Psoas muscle (tissue), 8 donors: ENCODE measurements around the gene GTF2F2. TPM values are rescaled to one million over a fixed set of nuclear protein-coding genes. Genes with fewer than 3 reads are reported as not detected.

ENCODE experiments used
- ATAC-seq, 4 donors: fragments of 200-7000 bp; cut with Tn5 transposase; one replicate each; pipeline ENCODE4 v1.9.1; 2020; ENCODE audit warnings: moderate library complexity in 3 of 4, mild to moderate bottlenecking in 2 of 4
- DNase-seq, 2 donors: peaks; one replicate each; pipeline ENCODE4 v3.0.0-alpha.2; 2020
- H3K27ac ChIP-seq: fragments of 200-600 bp; one replicate; pipeline ENCODE4 v1.8.0; 2022
- H3K27me3 ChIP-seq, 3 donors: fragments of 200-600 bp in 1 of 3; one replicate each; pipeline versions ENCODE4 v1.6.1 to v1.8.0; 2013 to 2022; ENCODE audit warnings: low read length in 2 of 3, mild to moderate bottlenecking in 2 of 3, moderate library complexity in 1 of 3; ENCODE audit not compliant: insufficient read depth in 3 of 3
- H3K36me3 ChIP-seq, 2 donors: fragments of 200-600 bp in 1 of 2; one replicate each; pipeline versions ENCODE4 v1.6.1 to v1.8.0; 2013 to 2022; ENCODE audit warnings: low read depth in 1 of 2, mild to moderate bottlenecking in 1 of 2, moderate library complexity in 1 of 2; ENCODE audit not compliant: insufficient read depth in 1 of 2
- H3K4me1 ChIP-seq: fragments of 200-600 bp; one replicate; pipeline ENCODE4 v1.8.0; 2022
- H3K4me3 ChIP-seq: fragments of 200-600 bp; one replicate; pipeline ENCODE4 v1.8.0; 2022; ENCODE audit warnings: mild to moderate bottlenecking
- H3K9me3 ChIP-seq: fragments of 200-600 bp; one replicate; pipeline ENCODE4 v1.8.0; 2022
- WGBS, 3 donors: extraction: QIAGEN DNeasy Blood & Tissue Kit; methylation state at CpG; one replicate each; pipeline versions ENCODE4 v1.1.6 to v1.1.7; 2013; 5-methylcytosine and 5-hydroxymethylcytosine counted together
- intact Hi-C, 2 donors: fragments of 100-400 bp; cut with DNase I; formaldehyde crosslinking; loops; one replicate each; pipeline versions ENCODE4 v1.11.0 to v1.14.2; 2022
- polyA plus RNA-seq, 3 donors: library from polyadenylated mRNA; stranded (reverse); fragments of 200-250 nt; gene quantifications; one replicate each; pipeline ENCODE4 v1.2.3, GENCODE V29; 2013
- total RNA-seq, 4 donors: library from RNA; stranded (reverse); fragmentation: NEBNext Ultra II Directional in 2 of 4; extraction: Animal tissue kit (Norgen Biotek cat#: 25700) in 2 of 4; gene quantifications; one replicate each; pipeline versions ENCODE4 v1.2.1 to v1.2.4, GENCODE V29; 2021 to 2023
- TF ChIP-seq, protein P1 (sequence below): fragments of 200-600 bp; IDR thresholded peaks from one replicate; pipeline ENCODE4 v1.8.0; 2022; ENCODE audit warnings: antibody characterized with exemption
- donor health status: healthy with polysubstance abuse.
- donor health status: DM: no; HTN: no; CAD: no; lungs with moderate emphysema.
- donor health status: Bipolar disorder and iron deficiency.
- donor health status: healthy.
- donor health status: DM: yes; HTN: yes; CAD: no.
- donor health status: DM: no; HTN: no; CAD: no.
- donor health status: DM: no; HTN: no; CAD: no.
- donor health status: DM: yes; HTN: yes; CAD: no.

Gene GTF2F2
- total and polyA plus RNA-seq, 7 donors = 12.9 to 23.5 (median 19.2) TPM

DNA sequence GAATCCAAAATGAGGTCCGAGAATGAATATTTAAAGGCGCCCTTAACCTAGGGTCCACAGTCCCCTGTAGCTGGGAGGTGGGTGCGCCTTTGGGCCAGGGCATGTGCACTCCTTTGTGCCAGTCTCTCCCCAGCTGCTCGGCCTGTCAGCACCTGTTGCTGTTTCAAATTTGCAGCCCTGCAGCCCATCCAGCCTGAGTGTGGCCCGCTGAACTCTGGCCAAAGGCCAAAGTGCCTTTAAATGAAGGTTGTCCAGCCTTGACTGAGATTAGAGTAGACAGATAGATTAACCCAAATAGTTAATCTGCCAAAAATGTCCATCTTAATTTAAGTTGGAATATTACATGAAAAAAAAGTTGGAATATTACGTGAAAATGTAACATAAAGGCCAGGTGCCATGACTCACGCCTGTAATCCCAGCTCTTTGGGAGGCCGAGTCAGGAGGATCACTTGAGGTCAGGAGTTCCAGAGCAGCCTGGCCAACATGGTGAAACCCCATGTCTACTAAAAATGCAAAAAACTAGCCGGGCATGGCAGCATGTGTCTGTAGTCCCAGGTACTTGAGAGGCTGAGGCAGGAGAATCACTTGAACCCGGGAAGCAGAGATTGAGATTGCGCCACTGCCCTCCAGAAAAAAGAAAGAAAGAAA, 195.3 kb downstream of the GTF2F2 start:
- no peaks in the 10 kb centered on the region for H3K36me3 ChIP-seq
- no peaks in the 10 kb centered on the region for H3K4me1 ChIP-seq
- DNase-seq = no peak
- ATAC-seq = peak in 1 of 4 donors; percentile 34
- no peaks in the 10 kb centered on the region for H3K9me3 ChIP-seq
- intact Hi-C loops = no loop called here
- no peaks in the 10 kb centered on the region for H3K27me3 ChIP-seq
- no peak overlapping the region for H3K4me3 ChIP-seq
- 60 to 68% (median 61%) methylated on average over 11 of the region's 11 CpGs for WGBS, 3 donors
- TF ChIP-seq, protein P1, sequence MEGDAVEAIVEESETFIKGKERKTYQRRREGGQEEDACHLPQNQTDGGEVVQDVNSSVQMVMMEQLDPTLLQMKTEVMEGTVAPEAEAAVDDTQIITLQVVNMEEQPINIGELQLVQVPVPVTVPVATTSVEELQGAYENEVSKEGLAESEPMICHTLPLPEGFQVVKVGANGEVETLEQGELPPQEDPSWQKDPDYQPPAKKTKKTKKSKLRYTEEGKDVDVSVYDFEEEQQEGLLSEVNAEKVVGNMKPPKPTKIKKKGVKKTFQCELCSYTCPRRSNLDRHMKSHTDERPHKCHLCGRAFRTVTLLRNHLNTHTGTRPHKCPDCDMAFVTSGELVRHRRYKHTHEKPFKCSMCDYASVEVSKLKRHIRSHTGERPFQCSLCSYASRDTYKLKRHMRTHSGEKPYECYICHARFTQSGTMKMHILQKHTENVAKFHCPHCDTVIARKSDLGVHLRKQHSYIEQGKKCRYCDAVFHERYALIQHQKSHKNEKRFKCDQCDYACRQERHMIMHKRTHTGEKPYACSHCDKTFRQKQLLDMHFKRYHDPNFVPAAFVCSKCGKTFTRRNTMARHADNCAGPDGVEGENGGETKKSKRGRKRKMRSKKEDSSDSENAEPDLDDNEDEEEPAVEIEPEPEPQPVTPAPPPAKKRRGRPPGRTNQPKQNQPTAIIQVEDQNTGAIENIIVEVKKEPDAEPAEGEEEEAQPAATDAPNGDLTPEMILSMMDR = no peak
- H3K27ac ChIP-seq = no peak overlapping the region

DNA sequence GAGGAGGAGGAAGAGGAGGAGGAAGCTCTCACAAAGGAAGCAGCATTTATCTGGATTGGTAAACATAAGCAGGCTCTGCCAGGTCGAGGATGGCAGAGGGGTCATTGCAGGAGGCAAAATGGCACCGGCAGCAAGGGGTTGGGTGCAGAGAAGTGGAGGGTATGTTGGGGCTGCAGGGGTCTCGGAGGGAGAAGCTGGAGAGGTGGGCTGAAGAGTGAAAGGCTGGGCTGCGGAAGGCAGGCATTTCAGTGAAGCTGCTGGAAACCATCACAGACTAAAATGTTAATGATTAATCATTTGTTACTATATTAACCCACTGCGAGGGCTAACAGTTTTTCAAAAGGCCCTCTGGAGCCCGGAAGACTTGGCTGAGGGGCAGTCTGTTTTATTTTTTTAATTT, 196.0 kb downstream of the GTF2F2 start:
- no peaks in the 10 kb centered on the region for H3K27me3 ChIP-seq
- DNase-seq (no peak), ATAC-seq (no peak)
- no peak overlapping the region for H3K4me3 ChIP-seq
- intact Hi-C loops = no loop called here
- TF ChIP-seq, protein P1 = no peak
- H3K36me3 ChIP-seq = no peaks in the 10 kb centered on the region
- no peak overlapping the region for H3K27ac ChIP-seq
- H3K9me3 ChIP-seq = no peaks in the 10 kb centered on the region
- 75 to 84% (median 80%) methylated on average over 6 of the region's 6 CpGs for WGBS, 3 donors
- no peaks in the 10 kb centered on the region for H3K4me1 ChIP-seq

DNA sequence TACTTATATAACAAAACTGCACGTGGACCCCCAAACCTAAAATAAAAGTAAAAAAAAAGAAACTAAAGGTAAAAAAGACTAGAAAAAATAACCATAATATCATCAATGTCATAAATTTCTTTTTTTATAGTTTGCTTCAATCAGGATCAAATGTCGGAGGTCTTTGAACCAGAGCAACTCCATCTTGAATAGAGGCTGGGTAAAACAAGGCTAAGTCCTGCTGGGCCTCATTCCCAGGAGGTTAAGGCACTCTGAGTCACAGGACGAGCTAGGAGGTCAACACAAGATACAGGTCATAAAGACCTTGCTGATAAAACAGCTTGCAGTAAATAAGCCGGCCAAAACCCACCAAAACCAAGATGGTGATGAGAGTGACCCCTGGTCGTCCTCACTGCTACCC, 196.7 kb downstream of the GTF2F2 start:
- intact Hi-C loops = no loop called here
- DNase-seq = no peak
- no peak for ATAC-seq
- Histone ChIP-seq H3K27ac (no peak overlapping the region), H3K9me3 (no peaks in the 10 kb centered on the region), H3K4me1 (no peaks in the 10 kb centered on the region), H3K4me3 (no peak overlapping the region), H3K27me3 (no peaks in the 10 kb centered on the region), H3K36me3 (no peaks in the 10 kb centered on the region)
- TF ChIP-seq, protein P1 = no peak
- 86 to 94% (median 87%) methylated on average over 5 of the region's 5 CpGs for WGBS, 3 donors

DNA sequence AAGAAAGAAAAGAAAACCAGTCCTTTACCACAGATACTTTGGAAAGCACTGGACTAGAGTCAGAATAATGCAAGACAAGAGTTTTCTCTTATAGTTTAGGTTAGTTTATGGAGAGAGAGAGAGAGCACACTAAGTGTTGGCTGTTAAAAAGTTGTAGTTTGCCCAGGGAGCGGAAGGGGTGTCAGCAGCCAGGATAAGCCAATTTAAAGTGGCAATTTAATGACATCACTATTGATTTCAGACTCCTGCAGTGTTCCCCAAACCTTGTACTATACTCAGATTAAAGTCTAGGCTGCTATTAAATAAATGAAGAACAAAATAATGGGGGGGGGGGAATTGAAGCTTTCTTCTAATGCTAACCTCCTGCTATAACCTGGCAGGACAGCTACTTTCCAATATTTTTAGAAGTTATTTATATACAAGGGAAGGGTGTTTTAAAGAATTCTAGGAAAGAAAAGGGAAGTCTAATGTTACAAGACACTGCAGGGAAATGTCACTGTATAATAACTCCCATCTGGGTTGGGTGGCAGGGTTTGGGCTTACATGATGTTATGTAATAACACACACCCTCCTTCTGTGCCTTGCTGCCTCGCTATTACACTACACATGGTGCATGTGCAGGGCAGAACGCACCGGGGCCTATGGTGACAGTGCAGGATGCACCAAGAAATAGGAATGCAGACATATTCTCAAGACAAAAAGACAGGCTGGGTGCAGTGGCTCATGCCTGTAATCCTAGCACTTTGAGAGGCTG, 200.7 kb downstream of the GTF2F2 start:
- no peaks in the 10 kb centered on the region for H3K27me3 ChIP-seq
- H3K27ac ChIP-seq = peak overlapping the region; percentile 23
- H3K4me1 ChIP-seq = peaks cover 12% of the 10 kb centered on the region
- WGBS, 3 donors = 27 to 39% (median 29%) methylated on average over 4 of the region's 4 CpGs
- H3K9me3 ChIP-seq = no peaks in the 10 kb centered on the region
- ATAC-seq = peak in 1 of 4 donors; percentile 24
- no peak overlapping the region for H3K4me3 ChIP-seq
- no peak for DNase-seq
- intact Hi-C loops = no loop called here
- no peaks in the 10 kb centered on the region for H3K36me3 ChIP-seq
- TF ChIP-seq, protein P1 = no peak
